GM18951 (cell line): ENCODE results near the gene IL31.

Experiments used
- POLR2A ChIP-seq: IDR thresholded peaks from 4 replicates; pipeline ENCODE4 v1.6.1; 2011; ENCODE audit warnings: mild to moderate bottlenecking; ENCODE audit not compliant: insufficient read length, insufficient read depth; ENCODE audit errors: extremely low read depth
- in situ Hi-C: fragments of 300-500 bp; cut with MboI; formaldehyde crosslinking; loops from one replicate; pipeline ENCODE4 v1.12.0; 2022; ENCODE audit warnings: low sequenced_read_pairs, mixed read lengths, inconsistent platforms; ENCODE audit not compliant: unreplicated experiment

IL31 gene

DNA sequence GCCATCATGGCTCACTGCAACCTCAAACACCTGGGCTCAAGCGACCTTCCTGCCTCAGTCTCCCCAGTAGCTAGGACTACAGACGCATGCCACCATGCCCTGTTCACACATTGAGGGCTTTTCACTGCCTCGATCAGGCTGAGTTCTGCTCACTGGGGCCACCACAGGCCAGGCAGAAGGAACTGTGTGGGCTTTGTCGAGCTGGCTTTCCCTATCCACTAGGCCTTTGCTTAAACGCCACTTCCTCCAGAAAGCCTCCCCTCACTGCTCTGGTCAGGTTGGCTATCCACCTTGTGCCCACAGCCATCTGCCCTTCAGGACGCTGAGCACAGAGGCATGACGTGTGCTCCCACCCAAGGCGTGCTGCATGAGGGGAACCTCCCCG lies 50.3 kb downstream of the IL31 start:
- in situ Hi-C loops = loop anchor here (5.0 to 10.0 kb wide), 2 partner anchors 71 to 241 kb away; no protein-coding TSS in a partner anchor
- TF ChIP-seq POLR2A = no peak

DNA sequence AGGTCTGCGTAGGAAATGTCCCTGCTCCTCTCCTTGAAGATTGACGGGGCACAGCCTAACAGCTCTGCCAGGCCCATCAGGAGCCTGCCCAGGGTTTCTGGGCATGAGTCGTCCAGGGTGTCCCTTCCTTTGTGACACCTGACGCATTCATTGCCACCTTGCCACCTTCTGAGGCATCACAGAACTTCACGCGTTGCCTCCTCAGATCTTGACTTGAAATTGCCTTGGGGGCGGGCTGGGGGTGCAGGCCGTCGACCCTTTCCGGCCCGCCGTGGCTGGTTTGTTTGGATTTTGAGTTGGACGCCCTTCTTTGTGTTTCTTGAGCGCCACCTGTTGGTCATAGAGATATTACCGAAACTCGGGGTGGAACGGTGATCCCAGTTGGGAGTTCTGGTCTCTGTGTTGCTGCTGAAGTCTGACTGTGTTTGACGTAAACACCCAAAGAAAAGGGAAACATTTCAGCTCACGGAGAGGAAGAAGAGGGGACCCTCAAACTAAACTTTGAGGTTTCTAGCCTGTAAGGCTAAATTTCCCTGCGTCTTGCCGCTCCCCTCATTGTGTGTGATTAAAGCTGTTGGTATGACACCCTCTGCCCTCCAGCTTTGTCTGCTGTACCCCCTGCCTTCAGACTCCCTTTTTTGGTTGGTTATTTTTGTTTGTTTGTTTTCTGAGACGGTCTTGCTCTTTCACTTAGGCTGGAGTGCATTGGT lies 50.8 kb downstream of the IL31 start:
- in situ Hi-C loops = loop anchor here (5.0 to 10.0 kb wide), 2 partner anchors 71 to 242 kb away; no protein-coding TSS in a partner anchor
- no peak for TF ChIP-seq POLR2A
